HepG2 (cell line): ENCODE results near the gene PLBD2.

ENCODE experiments used
- GATAD2A ChIP-seq: IDR thresholded peaks from 2 replicates; pipeline ENCODE4 v1.6.1; 2016
- HMGXB4 ChIP-seq, 2 experiments: sonication (generic) in 1 of 2; formaldehyde crosslinking in 1 of 2; IDR thresholded peaks; 2 replicates each; pipeline versions ENCODE4 v1.4.0 to v1.6.1; 2018 to 2020; ENCODE audit warnings: missing genetic modification reagents in 2 of 2, borderline replicate concordance in 1 of 2, low read depth in 1 of 2, mild to moderate bottlenecking in 1 of 2, missing biosample characterization in 1 of 2
- POLR2AphosphoS2 ChIP-seq: IDR thresholded peaks from 2 replicates; pipeline ENCODE4 v1.6.1; 2011; ENCODE audit warnings: low read depth, low read length, improper control_type of control experiment
- SIN3A ChIP-seq: IDR thresholded peaks from 2 replicates; pipeline ENCODE4 v1.6.1; 2011; ENCODE audit warnings: low read depth, mild to moderate bottlenecking, control low read depth, low read length, borderline replicate concordance
- TF ChIP-seq, protein P1 (sequence below): sonication (generic); formaldehyde crosslinking; IDR thresholded peaks from 2 replicates; pipeline ENCODE4 v1.4.0; 2020; ENCODE audit warnings: missing genetic modification reagents

- TF ChIP-seq SIN3A: no peak
- TF ChIP-seq HMGXB4 (CRISPR knock-in tag; IDR thresholded peaks at IDR 0.05; ENCODE audit: borderline replicate concordance in 1 of 2, low read depth in 1 of 2): no peak
- TF ChIP-seq POLR2AphosphoS2: no peak
- TF ChIP-seq, protein P1, sequence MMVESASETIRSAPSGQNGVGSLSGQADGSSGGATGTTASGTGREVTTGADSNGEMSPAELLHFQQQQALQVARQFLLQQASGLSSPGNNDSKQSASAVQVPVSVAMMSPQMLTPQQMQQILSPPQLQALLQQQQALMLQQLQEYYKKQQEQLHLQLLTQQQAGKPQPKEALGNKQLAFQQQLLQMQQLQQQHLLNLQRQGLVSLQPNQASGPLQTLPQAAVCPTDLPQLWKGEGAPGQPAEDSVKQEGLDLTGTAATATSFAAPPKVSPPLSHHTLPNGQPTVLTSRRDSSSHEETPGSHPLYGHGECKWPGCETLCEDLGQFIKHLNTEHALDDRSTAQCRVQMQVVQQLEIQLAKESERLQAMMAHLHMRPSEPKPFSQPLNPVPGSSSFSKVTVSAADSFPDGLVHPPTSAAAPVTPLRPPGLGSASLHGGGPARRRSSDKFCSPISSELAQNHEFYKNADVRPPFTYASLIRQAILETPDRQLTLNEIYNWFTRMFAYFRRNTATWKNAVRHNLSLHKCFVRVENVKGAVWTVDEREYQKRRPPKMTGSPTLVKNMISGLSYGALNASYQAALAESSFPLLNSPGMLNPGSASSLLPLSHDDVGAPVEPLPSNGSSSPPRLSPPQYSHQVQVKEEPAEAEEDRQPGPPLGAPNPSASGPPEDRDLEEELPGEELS (CRISPR knock-in tag): no peak
- TF ChIP-seq GATAD2A (CRISPR knock-in tag): no peak
Measured at GRCh38 chr12:113359133-113359938, 949 bp downstream of the PLBD2 start.
